ENCODE data around the gene GRID1.
"Not testable (repeated sequence)": the region's sequence is repeated elsewhere in the genome, so short reads cannot be mapped to it uniquely, and the experiment has no call there.

GRID1 gene

GRCh38 chr10:86038371-86038770 is 328.2 kb downstream of the GRID1 start:
- DNase-seq (ENCODE audit: low read depth in 2 of 2) = no peak

GRCh38 chr10:86037096-86037495 is 329.5 kb downstream of the GRID1 start:
- DNase-seq (ENCODE audit: low read depth in 2 of 2) = no peak

GRCh38 chr10:86036544-86036831 is 330.1 kb downstream of the GRID1 start:
- no peak for DNase-seq (ENCODE audit: low read depth in 2 of 2)

- DNase-seq (ENCODE audit: low read depth in 2 of 2) = no peak
Observed at GRCh38 chr10:86035791-86036543, 330.6 kb downstream of the GRID1 start.

GRCh38 chr10:86034710-86035109 is 331.9 kb downstream of the GRID1 start:
- DNase-seq (ENCODE audit: low read depth in 2 of 2) = no peak

GRCh38 chr10:86033581-86033980 is 333.0 kb downstream of the GRID1 start:
- DNase-seq (ENCODE audit: low read depth in 2 of 2) = no peak

GRCh38 chr10:86032087-86032486 is 334.5 kb downstream of the GRID1 start:
- DNase-seq (ENCODE audit: low read depth in 2 of 2) = not testable (repeated sequence)

- no peak for DNase-seq (ENCODE audit: low read depth in 2 of 2)
Observed at GRCh38 chr10:86030312-86030711, 336.3 kb downstream of the GRID1 start.

- DNase-seq (ENCODE audit: low read depth in 2 of 2) = no peak
Observed at GRCh38 chr10:86027346-86027745, 339.2 kb downstream of the GRID1 start.

GRCh38 chr10:86025509-86025908 is 341.1 kb downstream of the GRID1 start:
- DNase-seq (ENCODE audit: low read depth in 2 of 2) = no peak

- no peak for DNase-seq (ENCODE audit: low read depth in 2 of 2)
Observed at GRCh38 chr10:86024281-86025041, 342.1 kb downstream of the GRID1 start.

GRCh38 chr10:86023931-86024280 is 342.7 kb downstream of the GRID1 start:
- DNase-seq (ENCODE audit: low read depth in 2 of 2) = no peak

GRCh38 chr10:86023336-86023735 is 343.3 kb downstream of the GRID1 start:
- DNase-seq (ENCODE audit: low read depth in 2 of 2) = no peak

- DNase-seq (ENCODE audit: low read depth in 2 of 2) = no peak
Observed at GRCh38 chr10:86022906-86023305, 343.7 kb downstream of the GRID1 start.

- DNase-seq (ENCODE audit: low read depth in 2 of 2) = no peak
Observed at GRCh38 chr10:86020134-86020533, 346.5 kb downstream of the GRID1 start.

GRCh38 chr10:86019141-86019540 is 347.5 kb downstream of the GRID1 start:
- DNase-seq (ENCODE audit: low read depth in 2 of 2) = no peak

GRCh38 chr10:86018735-86019058 is 347.9 kb downstream of the GRID1 start:
- no peak for DNase-seq (ENCODE audit: low read depth in 2 of 2)

GRCh38 chr10:86017841-86018734 is 348.5 kb downstream of the GRID1 start:
- DNase-seq (ENCODE audit: low read depth in 2 of 2) = no peak

GRCh38 chr10:86013568-86013967 is 353.0 kb downstream of the GRID1 start:
- DNase-seq (ENCODE audit: low read depth in 2 of 2) = no peak

GRCh38 chr10:86007171-86007570 is 359.4 kb downstream of the GRID1 start:
- DNase-seq (ENCODE audit: low read depth in 2 of 2) = no peak

GRCh38 chr10:86004337-86004736 is 362.3 kb downstream of the GRID1 start:
- DNase-seq (ENCODE audit: low read depth in 2 of 2) = no peak

GRCh38 chr10:86003201-86003621 is 363.4 kb downstream of the GRID1 start:
- DNase-seq (ENCODE audit: low read depth in 2 of 2) = no peak

GRCh38 chr10:86001521-86001920 is 365.1 kb downstream of the GRID1 start:
- DNase-seq (ENCODE audit: low read depth in 2 of 2) = no peak
